ENCODE measurements around the gene FSTL4.
"Not testable (repeated sequence)": the region's sequence is repeated elsewhere in the genome, so short reads cannot be mapped to it uniquely, and the experiment has no call there.

FSTL4 gene

DNA sequence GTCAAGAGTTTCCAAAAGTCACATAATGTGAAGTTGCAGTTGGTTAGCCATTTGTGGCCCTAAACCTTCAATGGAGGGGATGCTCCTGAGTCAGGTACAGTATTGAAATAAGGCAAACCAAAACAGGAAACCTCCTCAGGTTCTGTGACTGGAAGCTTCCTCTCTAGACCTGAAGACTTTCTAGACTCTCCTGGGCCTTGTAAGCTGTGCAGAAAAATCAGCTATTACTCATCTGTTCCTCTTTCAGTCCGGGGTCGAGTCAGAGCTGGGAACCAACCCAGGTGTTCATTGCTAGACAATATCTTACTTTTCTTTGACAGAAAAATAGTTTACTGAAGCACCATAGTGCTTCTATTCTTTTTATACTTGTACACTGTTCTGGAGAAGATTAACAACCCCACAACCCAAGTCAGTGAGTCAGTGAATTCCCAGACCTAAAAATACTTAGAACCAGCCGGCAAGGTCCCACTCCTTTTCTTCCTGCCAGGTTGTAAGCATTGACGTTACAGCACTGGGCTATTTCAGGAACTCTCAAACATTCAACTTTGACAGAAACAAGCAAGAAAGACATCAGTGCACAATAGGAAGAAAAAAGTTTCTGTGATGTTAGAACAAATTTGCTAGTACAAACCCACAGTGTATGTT lies 47.3 kb downstream of the FSTL4 start:
- DNase-seq: peak in 27 of 42 donors; percentile 9 to 88 (median 52)

DNA sequence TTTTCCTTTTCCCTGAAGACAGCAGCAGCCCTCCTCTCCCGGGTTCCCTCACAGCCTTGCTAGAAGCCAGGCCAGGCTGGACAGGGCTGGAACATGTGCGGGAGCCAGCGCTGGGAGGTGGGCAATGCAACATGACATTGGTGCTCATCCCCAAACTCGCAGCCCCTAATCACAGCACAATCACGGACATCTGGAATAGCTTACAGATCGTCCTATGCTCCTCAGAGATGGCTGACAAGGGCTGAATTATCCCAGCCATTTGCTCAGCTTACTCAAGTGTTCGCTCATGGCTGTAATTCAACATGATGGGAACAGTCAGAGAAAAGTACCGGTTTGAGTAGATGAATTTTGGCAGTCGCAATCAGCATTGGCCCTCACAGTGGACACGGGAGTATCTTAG lies 49.8 kb downstream of the FSTL4 start:
- DNase-seq: no peak
- intact Hi-C loops (cut with DNase I): no loop called here

More for the DNA sequence above, 47.3 kb downstream of the FSTL4 start:
- intact Hi-C loops (cut with DNase I): no loop called here

DNA sequence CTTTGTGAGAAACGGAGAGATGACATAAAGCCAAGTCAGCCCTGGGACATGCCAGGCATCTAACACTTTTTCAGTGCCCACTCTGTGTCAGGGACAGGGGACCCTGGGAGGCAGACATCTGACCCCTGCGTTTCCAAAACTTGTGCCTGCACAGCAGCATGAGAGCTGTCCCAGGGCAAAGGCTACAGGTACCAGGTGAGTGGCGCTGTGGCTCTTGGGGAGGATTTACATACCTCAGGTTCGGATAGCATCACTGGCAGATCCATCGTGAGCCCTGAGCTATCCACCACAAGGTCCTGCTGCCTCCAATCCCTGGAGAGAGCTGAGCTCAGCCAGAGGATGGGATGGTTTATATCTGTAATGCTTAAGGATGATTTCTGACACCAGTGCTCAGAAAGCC lies 52.4 kb downstream of the FSTL4 start:
- intact Hi-C loops (cut with DNase I): no loop called here
- no peak for DNase-seq

DNA sequence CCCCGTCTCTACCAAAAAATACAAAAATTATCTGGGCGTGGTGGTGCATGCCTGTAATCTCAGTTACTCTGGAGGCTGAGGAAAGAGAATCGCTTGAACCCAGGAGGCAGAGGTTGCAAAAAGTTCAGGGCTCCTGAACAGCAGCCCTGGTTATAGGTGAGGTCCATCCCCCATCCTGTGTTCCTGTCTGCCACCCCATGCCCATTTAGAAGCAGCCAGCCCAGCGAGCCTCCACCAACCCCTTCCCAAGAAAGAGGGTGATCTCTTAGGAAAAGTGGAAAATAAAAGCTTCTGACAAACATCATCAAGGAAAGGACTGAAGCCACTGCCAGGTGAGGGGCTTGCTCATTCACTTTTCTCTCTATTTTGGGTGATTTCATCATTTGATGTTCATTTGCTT lies 55.8 kb downstream of the FSTL4 start:
- intact Hi-C loops (cut with DNase I): no loop called here
- no peak for DNase-seq

DNA sequence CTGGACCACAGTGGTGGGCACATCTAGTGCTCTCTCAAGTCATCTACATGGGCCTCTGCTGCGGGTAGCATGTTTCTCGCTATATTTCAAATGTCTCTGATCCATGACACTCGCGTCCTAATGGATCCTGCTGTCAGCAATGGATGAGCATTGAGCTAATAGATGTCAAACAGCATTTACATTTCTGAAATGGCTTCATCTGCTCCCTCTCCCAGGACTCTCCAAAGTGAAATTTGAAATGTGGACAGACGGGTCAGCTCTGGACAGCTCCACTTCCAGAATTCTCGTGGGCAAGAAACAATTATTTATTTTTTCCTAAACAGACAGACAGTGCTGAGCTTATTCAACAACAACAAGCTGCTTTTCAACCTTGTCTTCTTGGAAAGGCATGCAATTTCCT lies 58.1 kb downstream of the FSTL4 start:
- DNase-seq: no peak
- intact Hi-C loops (cut with DNase I): no loop called here

DNA sequence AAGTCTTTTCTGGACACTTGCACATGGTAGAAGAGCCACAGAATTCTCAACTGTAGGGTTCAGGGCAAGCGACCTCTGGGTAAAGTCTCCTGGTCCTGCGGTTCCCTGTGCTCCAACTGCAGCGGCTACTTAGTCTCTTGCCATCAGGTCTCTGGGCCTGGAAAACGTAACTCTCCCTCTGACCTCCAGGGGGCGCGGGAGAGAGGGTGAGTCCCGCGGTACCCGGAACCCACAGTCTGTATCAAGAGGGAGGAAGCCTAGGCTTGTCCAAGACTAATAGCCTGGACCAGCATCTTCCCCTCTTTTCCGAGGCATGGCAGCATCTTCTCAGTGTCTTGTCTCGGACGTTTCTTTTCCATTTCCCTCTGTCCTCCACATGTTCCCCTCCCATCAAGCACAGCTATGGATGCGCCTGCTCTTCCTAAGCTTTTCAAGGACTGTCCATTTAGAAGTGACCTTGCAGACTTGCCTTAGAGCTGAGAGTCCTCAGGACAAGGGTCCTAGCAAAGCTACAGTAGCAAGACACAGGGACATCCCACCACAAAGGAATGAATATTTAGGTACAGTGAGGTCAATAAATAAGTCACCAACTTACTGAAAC lies 59.3 kb downstream of the FSTL4 start:
- peak in 40 of 42 donors; percentile 12 to 83 (median 52) for DNase-seq
- intact Hi-C loops (cut with DNase I): no loop called here

DNA sequence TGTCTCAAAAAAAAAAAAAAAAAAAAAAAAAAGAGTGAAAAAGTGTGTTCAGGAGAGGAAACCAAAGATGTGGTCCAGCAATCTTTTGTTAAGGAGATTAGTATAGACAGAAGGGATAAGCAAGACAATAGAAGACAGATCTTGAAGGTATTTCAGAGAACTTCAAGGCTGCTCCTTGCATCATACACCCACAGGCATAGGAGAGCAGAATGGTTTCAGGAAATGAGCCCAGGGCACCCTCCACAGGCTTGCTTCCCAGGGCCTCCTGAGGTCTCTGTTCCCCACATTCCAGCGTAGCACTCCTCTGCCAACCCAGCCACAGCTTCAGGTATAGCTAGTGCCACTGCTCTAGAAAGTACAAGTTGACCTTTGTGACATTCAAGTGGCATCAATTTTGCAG lies 65.8 kb downstream of the FSTL4 start:
- intact Hi-C loops (cut with DNase I): no loop called here
- no peak for DNase-seq

DNA sequence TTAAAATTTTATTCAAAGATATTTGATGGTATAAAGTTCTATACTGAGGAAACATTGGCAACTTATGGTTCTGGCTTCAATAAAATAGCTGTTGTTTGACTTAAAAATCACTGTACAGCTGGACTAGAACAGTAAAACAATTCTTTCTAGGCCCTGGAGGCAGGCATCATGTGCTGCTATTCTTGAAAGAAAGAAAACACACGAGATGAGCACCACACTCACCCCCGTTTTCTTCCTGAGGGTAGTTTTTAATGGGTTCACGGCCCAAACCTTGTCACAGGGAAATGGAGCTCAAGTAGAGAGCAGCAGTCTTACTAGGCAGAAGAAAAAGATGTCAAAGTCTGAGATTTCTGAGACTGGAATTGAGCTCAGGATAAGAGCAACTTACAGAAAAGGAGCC lies 68.0 kb downstream of the FSTL4 start:
- intact Hi-C loops (cut with DNase I): no loop called here

DNA sequence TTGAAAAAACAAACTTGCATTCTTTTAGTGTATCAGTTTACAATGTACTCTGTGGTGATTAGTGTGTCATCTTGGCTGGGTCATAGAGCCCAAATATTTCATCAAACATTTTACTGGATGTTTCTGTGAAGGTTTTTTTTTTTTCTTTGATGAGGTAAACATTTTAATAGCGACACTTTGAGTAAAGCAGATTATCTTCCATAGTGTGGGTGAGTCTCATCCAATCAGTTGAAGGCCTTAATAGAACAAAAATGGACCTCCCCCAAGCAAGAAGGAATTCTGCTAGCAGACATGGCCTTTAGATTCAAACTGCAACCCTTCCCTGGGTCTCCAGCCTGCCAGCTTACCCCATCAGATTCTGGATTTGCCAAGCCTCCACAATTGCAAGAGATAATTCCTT lies 72.5 kb downstream of the FSTL4 start:
- intact Hi-C loops (cut with DNase I): no loop called here
- DNase-seq: no peak

More for the DNA sequence above, 68.0 kb downstream of the FSTL4 start:
- DNase-seq: no peak

DNA sequence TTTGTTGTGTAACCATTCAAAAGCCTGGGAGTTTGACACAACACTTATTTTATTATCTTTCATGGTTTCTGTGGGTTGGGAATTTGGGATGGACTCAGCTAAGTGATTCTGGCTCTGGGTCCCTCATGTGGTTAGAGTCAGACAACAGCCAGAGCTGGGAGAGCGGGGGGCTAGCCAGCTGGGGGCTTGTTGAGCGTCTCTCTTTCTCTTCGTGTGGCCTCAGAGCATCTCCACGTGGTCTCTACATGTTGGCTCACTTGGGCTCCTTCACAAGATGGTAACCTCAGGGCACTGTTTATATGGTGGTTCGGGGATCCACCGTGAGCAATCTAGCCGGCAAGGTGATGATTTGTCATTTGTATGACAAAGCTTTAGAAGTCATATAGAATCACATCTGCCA lies 73.6 kb downstream of the FSTL4 start:
- intact Hi-C loops (cut with DNase I): no loop called here
- no peak for DNase-seq

DNA sequence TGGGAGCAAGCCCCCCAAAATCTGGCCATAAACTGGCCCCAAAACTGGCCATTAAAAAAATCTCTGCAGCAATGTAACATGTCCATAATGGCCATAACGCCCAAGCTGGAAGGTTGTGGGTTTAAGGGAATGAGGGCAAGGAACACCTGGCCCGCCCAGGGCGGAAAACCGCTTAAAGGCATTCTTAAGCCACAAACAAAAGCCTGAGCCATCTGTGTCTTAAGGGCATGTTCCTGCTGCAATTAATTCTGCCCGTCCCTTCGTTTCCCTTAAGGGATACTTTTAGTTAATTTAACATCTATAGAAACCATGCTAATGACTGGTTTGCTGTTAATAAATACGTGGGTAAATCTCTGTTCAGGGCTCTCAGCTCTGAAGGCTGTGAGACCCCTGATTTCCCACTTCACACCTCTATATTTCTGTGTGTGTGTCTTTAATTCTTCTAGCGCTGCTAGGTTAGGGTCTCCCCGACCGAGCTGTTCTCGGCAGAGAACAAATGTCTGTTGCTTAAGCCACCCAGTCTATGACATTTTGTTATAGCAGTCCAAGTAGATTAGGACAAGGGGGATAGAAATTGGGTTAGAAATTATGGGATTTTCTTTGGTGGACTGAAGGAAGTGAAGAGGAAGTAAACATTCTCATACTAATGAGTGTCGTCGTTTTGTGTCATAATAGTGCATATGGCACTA lies 77.0 kb downstream of the FSTL4 start:
- intact Hi-C loops (cut with DNase I); DNase-seq: not testable (repeated sequence)

DNA sequence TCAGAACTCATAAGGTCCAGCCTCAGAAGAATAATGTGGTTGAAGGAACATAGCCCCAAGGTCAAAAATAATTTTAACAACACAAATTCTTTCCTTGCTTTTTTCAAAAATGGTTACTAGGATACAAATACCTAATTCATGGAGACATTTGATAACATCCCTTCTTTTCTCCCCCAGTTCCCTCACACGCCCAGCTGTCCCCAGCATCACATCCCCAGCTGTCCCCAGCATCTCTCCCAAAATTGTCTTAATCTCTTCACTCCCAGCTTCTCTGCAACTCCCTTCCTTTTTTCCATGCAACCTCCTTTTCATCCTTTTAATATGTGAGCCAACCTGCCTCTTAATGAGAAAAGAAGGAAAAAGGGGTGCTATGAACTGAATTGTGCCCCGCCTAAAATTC lies 77.8 kb downstream of the FSTL4 start:
- intact Hi-C loops (cut with DNase I): no loop called here
- DNase-seq: no peak

DNA sequence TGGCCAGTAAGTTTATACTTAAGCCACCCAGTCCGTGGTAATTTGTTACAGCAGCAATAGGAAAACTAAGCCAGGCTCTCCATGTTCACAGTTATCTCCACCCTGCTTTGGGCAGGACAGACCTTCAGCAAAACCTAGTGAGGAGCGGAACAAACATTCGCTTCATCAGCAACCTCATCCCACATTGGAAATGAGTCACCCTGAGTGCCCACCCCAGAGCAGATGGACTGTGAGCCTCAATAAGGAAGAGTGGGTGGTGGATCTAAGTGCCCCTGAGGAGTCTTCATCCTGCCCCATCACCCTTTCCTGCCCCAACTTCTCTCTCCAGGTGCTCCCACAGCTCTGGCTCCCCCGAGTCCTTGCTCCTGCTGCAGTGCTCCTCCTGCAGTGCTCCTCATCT lies 78.8 kb downstream of the FSTL4 start:
- intact Hi-C loops (cut with DNase I): no loop called here
- DNase-seq: no peak

DNA sequence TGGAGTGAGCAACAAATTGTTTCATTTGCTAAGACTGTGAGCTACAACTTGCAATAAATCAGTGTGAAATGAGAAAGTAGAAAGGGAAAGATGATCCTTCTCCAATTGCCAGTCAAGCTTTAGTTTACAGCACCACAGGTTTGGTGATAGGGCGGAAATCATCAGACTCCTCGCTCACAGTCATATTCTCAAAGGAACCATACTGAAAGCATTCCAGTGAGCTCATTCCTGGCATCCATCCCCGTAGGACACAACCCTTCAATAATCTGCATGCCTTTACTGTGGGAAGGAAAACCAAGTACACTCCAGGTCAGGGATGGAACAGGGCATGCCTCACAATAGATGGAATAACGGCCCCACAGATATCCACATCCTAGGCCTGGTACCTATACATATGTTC lies 80.7 kb downstream of the FSTL4 start:
- DNase-seq: no peak
- intact Hi-C loops (cut with DNase I): no loop called here

DNA sequence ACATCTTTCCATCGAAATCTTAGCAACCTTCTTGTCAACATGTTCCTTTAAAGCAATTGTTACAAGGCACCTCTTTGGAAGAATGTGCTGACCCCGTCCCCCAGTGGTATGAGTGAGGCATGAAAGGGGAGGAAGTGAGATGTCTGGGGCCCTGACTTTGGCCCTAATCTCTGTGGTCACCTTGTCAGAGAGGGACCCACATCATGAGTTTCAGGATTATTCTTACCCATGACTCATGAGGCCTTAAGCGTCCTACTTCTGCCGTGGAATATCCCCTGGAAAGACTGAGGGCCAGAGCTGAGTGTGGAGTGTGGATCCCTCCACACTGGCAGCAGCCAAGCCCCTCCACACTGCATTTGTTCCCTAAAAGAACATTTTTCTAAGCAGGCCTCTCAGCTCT lies 81.2 kb downstream of the FSTL4 start:
- DNase-seq: no peak
- intact Hi-C loops (cut with DNase I): no loop called here

DNA sequence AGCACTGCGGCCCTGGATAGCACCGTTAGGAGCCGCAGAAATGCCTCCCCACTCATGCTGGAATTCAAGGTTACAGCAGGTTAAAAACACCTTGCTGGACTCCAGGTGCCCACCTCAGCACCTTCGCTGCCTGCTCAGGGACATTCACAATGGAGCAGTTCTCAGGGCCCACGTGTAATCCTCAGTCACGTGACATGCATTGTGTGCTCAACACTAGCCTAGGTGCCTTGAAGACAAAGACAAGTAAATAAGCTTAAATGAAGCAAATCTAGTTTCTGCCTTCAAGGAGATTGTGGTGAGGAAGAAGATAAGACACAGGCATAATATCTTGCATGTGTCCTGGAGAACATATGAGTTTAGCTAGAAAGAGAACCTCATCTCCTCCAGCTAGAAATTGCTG lies 82.1 kb downstream of the FSTL4 start:
- DNase-seq: no peak
- intact Hi-C loops (cut with DNase I): no loop called here

DNA sequence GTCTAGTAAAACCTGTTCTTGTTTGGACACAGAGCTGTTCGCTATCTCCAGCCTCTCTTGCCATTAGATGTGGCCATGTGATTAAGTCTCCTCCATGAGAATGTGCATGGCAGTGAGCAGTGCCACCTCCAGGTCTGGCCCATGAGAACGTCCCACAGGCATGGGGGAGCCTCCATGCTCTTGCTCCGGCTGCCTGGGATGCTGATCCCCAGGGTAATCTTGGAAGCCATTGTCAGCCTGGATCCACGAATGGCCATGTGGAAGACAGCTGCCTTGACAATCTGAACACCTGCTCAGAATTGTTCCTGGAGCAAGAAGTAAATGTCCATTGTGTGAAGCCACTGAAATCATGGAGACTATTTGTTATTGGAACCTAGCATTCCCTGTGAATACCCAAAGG lies 83.5 kb downstream of the FSTL4 start:
- intact Hi-C loops (cut with DNase I): no loop called here
- no peak for DNase-seq

DNA sequence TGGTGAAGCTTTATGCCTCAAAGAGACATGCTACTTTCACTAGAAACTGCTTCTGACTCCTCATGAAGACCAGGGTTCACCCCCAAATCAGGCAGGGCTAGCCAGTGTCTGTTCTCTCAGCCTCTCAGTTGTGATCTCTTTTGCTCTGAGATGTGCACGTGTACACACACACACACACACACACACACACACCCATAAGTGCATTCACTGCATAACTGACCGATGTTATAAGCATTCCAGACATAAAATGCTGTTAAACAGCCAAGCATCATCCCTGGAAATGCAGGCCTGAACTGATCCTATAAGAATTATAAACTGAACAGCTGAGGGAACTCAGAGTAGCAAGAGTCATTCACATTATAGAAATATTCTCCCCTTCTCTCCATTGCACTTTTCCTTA lies 85.0 kb downstream of the FSTL4 start:
- DNase-seq: no peak
- intact Hi-C loops (cut with DNase I): no loop called here

DNA sequence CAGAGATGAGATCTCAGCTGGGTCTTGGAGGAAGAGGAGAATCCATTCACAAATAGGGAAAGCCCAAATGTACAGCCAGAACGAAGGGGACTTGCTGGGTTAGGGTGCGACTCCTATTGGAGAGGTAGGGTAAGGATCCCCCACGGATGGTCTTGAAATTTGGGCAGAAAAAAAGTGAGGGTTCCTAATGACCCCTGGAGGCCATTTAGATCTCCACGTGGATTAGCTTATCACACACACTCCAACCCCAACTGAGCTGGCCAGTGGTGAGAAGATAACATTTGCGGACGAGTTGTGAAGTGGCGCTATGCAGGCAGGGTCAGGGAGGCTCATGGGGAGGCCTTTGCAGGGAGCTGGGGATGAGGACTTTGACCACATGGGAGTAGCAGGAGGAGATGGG lies 86.0 kb downstream of the FSTL4 start:
- intact Hi-C loops (cut with DNase I): no loop called here
- no peak for DNase-seq

DNA sequence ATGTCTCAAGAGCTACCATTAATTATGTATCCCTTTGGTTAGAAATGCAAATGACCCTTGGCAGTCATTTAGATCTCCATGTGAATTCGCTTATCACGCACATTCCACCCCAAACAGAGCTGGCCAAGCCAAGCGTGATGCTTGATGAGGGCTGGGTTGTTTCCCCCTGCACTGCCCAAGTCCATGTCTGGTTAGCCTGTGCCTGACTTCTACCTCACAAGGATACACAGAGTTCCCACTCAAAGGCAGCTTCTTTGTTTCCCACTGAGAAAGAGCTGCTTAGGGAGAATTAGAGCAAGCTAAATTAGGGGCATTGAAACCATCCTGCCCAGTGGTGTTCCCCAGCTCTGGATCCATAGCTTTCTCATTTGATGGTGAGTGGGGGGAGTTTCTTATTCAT lies 87.2 kb downstream of the FSTL4 start:
- no peak for DNase-seq
- intact Hi-C loops (cut with DNase I): no loop called here

DNA sequence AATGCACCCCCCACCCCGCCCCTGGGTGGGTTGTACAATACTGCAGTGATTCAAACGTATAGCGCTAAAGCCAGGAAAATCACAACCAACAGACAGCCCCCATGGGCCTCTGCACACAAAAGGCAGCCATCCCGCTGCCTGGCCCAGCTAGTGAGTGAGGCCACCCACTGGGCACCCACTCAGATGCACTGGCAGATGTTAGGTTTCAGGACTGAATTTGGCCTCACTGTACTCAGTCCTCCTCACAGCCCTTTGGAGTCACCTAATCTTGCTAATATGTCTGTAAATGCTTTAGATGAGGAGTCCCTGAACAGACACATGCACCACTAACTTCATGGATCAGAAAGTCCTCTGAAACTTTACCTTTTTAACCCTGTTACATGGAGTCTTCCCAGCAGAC lies 87.7 kb downstream of the FSTL4 start:
- no peak for DNase-seq

More for the DNA sequence above, 87.7 kb downstream of the FSTL4 start:
- intact Hi-C loops (cut with DNase I): no loop called here

All from head of caudate nucleus (tissue), 42 donors.